HL-60 (cell line): ENCODE data around the gene GCKR.

Experiments used
- DNase-seq, 2 experiments: peaks; one replicate each; pipeline ENCODE4 v3.0.0-alpha.2; 2010 to 2020; ENCODE audit warnings: low read depth in 1 of 2, low spot score in 1 of 2
- H3K27ac ChIP-seq: fragments of 250-450 bp; sonication (Bioruptor Pico); replicated peaks from 2 replicates; pipeline ENCODE4 v1.5.1; 2020; ENCODE audit warnings: mild to moderate bottlenecking, moderate library complexity
- H3K27me3 ChIP-seq: fragments of 250-450 bp; sonication (Bioruptor Pico); 2 replicates; pipeline ENCODE4 v1.5.1; 2021; ENCODE audit warnings: mild to moderate bottlenecking, moderate library complexity; ENCODE audit not compliant: insufficient read depth, poor library complexity, severe bottlenecking
- H3K4me3 ChIP-seq: replicated peaks from 2 replicates; pipeline ENCODE4 v1.5.1; 2011; ENCODE audit warnings: mild to moderate bottlenecking, control low read depth, low read length; ENCODE audit not compliant: insufficient read depth
- CTCF ChIP-seq: IDR thresholded peaks from one replicate; pipeline ENCODE4 v1.5.1; 2011; ENCODE audit warnings: low read length, control low read depth, inconsistent platforms; ENCODE audit not compliant: insufficient read depth
- GABPA ChIP-seq: IDR thresholded peaks from 2 replicates; pipeline ENCODE4 v1.6.1; 2012; ENCODE audit warnings: low read depth
- POLR2AphosphoS5 ChIP-seq: IDR thresholded peaks from 2 replicates; pipeline ENCODE4 v1.6.1; 2012; ENCODE audit warnings: low read depth
- SPI1 ChIP-seq: IDR thresholded peaks from 2 replicates; pipeline ENCODE4 v1.6.1; 2012; ENCODE audit warnings: low read depth, mild to moderate bottlenecking, borderline replicate concordance
- TF ChIP-seq, protein P1 (sequence below): IDR thresholded peaks from 2 replicates; pipeline ENCODE4 v1.6.1; 2012; ENCODE audit warnings: low read depth; ENCODE audit not compliant: insufficient replicate concordance

GCKR gene

DNA sequence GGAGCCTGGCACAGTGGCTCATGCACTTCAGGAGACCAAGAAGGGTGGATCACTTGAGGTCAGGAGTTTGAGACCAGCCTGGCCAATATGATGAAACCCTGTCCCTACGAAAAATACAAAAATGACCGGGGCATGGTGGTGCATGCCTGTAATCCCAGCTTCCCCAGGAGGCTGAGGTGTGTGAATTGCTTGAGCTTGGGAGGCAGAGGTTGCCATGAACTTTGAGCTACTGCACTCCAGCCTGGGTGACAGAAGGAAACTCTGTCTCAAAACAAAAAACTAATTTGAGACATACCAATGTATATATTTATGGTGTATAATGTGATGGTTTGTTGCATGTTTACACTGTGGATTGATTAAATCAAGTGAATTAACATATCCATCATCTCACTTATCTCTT lies 64.4 kb downstream of the GCKR start:
- no peak overlapping the region for H3K27ac ChIP-seq

DNA sequence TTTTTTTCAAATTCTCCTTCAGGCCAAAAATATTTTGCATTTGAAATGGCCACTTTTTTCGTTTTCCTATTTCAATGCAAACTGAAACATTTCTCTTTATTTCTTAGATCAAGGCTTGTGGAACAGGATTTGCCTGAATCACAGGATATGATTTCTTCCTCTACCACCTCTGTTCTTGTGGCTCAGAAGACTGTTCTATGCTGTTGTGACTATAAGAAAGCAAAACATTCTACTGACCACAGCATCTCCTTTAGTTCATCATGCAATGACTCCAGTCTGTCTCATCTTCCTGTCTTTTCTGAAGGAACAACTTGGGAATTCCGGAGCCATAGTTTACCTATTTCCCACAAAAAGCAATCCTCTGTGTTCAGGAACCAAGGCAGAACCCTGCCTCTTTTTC lies 70.0 kb downstream of the GCKR start:
- no peak for TF ChIP-seq POLR2AphosphoS5
- no peak for TF ChIP-seq SPI1
- TF ChIP-seq, protein P1, sequence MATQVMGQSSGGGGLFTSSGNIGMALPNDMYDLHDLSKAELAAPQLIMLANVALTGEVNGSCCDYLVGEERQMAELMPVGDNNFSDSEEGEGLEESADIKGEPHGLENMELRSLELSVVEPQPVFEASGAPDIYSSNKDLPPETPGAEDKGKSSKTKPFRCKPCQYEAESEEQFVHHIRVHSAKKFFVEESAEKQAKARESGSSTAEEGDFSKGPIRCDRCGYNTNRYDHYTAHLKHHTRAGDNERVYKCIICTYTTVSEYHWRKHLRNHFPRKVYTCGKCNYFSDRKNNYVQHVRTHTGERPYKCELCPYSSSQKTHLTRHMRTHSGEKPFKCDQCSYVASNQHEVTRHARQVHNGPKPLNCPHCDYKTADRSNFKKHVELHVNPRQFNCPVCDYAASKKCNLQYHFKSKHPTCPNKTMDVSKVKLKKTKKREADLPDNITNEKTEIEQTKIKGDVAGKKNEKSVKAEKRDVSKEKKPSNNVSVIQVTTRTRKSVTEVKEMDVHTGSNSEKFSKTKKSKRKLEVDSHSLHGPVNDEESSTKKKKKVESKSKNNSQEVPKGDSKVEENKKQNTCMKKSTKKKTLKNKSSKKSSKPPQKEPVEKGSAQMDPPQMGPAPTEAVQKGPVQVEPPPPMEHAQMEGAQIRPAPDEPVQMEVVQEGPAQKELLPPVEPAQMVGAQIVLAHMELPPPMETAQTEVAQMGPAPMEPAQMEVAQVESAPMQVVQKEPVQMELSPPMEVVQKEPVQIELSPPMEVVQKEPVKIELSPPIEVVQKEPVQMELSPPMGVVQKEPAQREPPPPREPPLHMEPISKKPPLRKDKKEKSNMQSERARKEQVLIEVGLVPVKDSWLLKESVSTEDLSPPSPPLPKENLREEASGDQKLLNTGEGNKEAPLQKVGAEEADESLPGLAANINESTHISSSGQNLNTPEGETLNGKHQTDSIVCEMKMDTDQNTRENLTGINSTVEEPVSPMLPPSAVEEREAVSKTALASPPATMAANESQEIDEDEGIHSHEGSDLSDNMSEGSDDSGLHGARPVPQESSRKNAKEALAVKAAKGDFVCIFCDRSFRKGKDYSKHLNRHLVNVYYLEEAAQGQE, result no peak
- TF ChIP-seq GABPA, result no peak
- no peak for TF ChIP-seq CTCF
- DNase-seq, result no peak
- Histone ChIP-seq H3K4me3 (no peak overlapping the region), H3K27ac (no peak overlapping the region), H3K27me3 (no peaks in the 10 kb centered on the region)

More for the DNA sequence above, 64.4 kb downstream of the GCKR start:
- no peaks in the 10 kb centered on the region for H3K27me3 ChIP-seq
- DNase-seq, result no peak
- TF ChIP-seq POLR2AphosphoS5 (no peak), SPI1 (no peak), GABPA (no peak), CTCF (no peak)
- TF ChIP-seq, protein P1, result no peak
- H3K4me3 ChIP-seq, result no peak overlapping the region

- Histone ChIP-seq H3K27ac (no peak overlapping the region), H3K27me3 (no peaks in the 10 kb centered on the region), H3K4me3 (no peak overlapping the region)
- TF ChIP-seq SPI1 (no peak), POLR2AphosphoS5 (no peak), GABPA (no peak), CTCF (no peak)
- TF ChIP-seq, protein P1, result no peak
- DNase-seq, result no peak
Observed at GRCh38 chr2:27569398-27569797, 72.8 kb downstream of the GCKR start.
